ENCODE data around the gene UVRAG.

DNA sequence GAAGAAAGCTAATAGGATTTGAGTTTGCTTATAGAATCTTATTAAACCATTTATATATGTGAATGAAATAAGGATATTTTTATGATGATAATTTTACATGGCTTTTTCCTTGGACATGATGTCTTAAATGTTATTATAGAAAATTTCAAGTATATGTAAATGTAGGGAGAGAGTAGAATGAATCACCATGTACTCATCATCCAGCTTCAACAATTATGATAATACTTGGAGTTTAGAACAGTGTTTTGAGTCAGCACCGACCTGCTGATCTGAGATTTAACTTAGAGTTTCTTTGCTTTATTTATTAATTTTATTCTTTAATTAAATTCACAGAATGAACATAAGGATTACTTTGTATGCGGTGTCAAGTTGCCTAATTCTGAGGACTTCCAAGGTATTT is 193.5 kb downstream of the UVRAG start:
- TF ChIP-seq EZH2 (IDR thresholded peaks at IDR 0.05), result no peak
- no peak for TF ChIP-seq POLR2AphosphoS5 (IDR thresholded peaks at IDR 0.05; ENCODE audit: borderline replicate concordance, low read depth, low read length)
